Endothelial cell of umbilical vein (primary cell): ENCODE data around the gene CCDC15. TPM values are rescaled to one million over a fixed set of nuclear protein-coding genes. Genes with fewer than 3 reads are reported as not detected.

Experiments used
- BruUV-seq: library from RNA; stranded (reverse); fragments of 400-500 nt; replicated peaks from 2 replicates; lab custom pipeline; 2021; lab: Mats Ljungman, UMichigan
- CTCF ChIA-PET: fragments of 300-600, 350-600 bp; sonication (Branson Sonifier 250); formaldehyde crosslinking; loops from one replicate; lab custom pipeline; 2021; ENCODE audit warnings: antibody characterized with exemption, inconsistent platforms; lab: Charles Lee
- POLR2A ChIA-PET: fragments of 300-600, 350-600 bp; sonication (Branson Sonifier 250); formaldehyde crosslinking; loops from one replicate; lab custom pipeline; 2021; ENCODE audit warnings: antibody characterized with exemption, inconsistent platforms; lab: Charles Lee
- DNase-seq: peaks from one replicate; pipeline ENCODE4 v3.0.0-alpha.2; 2011; ENCODE audit warnings: low read depth, low spot score
- FAIRE-seq: peaks from 2 replicates; lab custom pipeline; 2011; peaks lifted over from hg19 to GRCh38; lab: Jason Lieb, UNC
- H2AFZ ChIP-seq: 2 replicates; pipeline ENCODE4 v1.6.0; 2012; ENCODE audit warnings: low read depth, low read length, control low read depth, inconsistent platforms
- H3K27ac ChIP-seq: 2 replicates; pipeline ENCODE4 v1.5.1; 2011; ENCODE audit warnings: low read depth, mild to moderate bottlenecking, control low read depth, low read length, moderate library complexity; ENCODE audit not compliant: insufficient read depth
- H3K27me3 ChIP-seq, 2 experiments: 2 replicates each; pipeline versions ENCODE4 v1.6.0 to v1.6.1; 2011; ENCODE audit warnings: low read length in 2 of 2, mixed read lengths in 1 of 2; ENCODE audit not compliant: control insufficient read depth in 2 of 2, insufficient read depth in 2 of 2
- H3K36me3 ChIP-seq, 2 experiments: 2 replicates in 1 of 2; 3 replicates in 1 of 2; pipeline ENCODE4 v1.5.1; 2011; ENCODE audit warnings: low read length in 2 of 2, mild to moderate bottlenecking in 1 of 2, moderate library complexity in 1 of 2; ENCODE audit not compliant: control insufficient read depth in 2 of 2, insufficient read depth in 2 of 2; ENCODE audit errors: extremely low read depth in 1 of 2
- H3K4me1 ChIP-seq: 3 replicates; pipeline ENCODE4 v1.5.1; 2011; ENCODE audit warnings: mild to moderate bottlenecking, low read length; ENCODE audit not compliant: control insufficient read depth, insufficient read depth; ENCODE audit errors: extremely low read depth
- H3K4me2 ChIP-seq: 2 replicates; pipeline ENCODE4 v1.6.1; 2011; ENCODE audit warnings: low read length, control low read depth, mixed read lengths; ENCODE audit not compliant: insufficient read depth
- H3K4me3 ChIP-seq, 3 experiments: fragments of 200-600 bp in 1 of 3; sonication (generic), shearing (Covaris generic) in 1 of 3; replicated peaks in 1 of 3; 2 replicates each; pipeline ENCODE4 v1.5.1; 2011 to 2016; ENCODE audit warnings: control low read depth in 3 of 3, low read length in 3 of 3, mild to moderate bottlenecking in 2 of 3, inconsistent platforms in 1 of 3, low read depth in 1 of 3, moderate library complexity in 1 of 3; ENCODE audit not compliant: insufficient read depth in 1 of 3
- H3K79me2 ChIP-seq: 2 replicates; pipeline ENCODE4 v1.6.0; 2012; ENCODE audit warnings: low read length, inconsistent platforms; ENCODE audit not compliant: control insufficient read depth, insufficient read depth
- H3K9ac ChIP-seq: replicated peaks from 2 replicates; pipeline ENCODE3; 2011; ENCODE audit warnings: low read length, control low read depth; ENCODE audit not compliant: insufficient read depth; ENCODE audit errors: extremely low read depth
- H3K9me1 ChIP-seq: replicated peaks from 3 replicates; pipeline ENCODE4 v1.6.0; 2011; ENCODE audit warnings: mild to moderate bottlenecking, low read length; ENCODE audit not compliant: control insufficient read depth, insufficient read depth; ENCODE audit errors: extremely low read depth
- H3K9me3 ChIP-seq: replicated peaks from 2 replicates; pipeline ENCODE4 v1.5.1; 2012; ENCODE audit warnings: low read length, inconsistent platforms; ENCODE audit not compliant: control insufficient read depth, insufficient read depth
- H4K20me1 ChIP-seq: replicated peaks from 2 replicates; pipeline ENCODE3; 2011; ENCODE audit warnings: mild to moderate bottlenecking, low read length; ENCODE audit not compliant: control insufficient read depth, insufficient read depth; ENCODE audit errors: extremely low read depth
- CTCF ChIP-seq, 2 donors: IDR thresholded peaks; 1 replicate in 1 of 2; 2 replicates in 1 of 2; pipeline ENCODE4 v1.5.1; 2011; ENCODE audit warnings: low read length in 2 of 2, mild to moderate bottlenecking in 2 of 2, moderate library complexity in 2 of 2, control low read depth in 1 of 2, inconsistent platforms in 1 of 2, low read depth in 1 of 2; ENCODE audit not compliant: insufficient read depth in 1 of 2; ENCODE audit errors: extremely low read depth in 1 of 2
- EZH2 ChIP-seq: IDR thresholded peaks from 2 replicates; pipeline ENCODE4 v1.6.1; 2012; ENCODE audit warnings: borderline replicate concordance, low read depth, mild to moderate bottlenecking, moderate library complexity, low read length, inconsistent platforms; ENCODE audit not compliant: severe bottlenecking
- FOS ChIP-seq: IDR thresholded peaks from 2 replicates; pipeline ENCODE4 v1.6.1; 2011; ENCODE audit warnings: mild to moderate bottlenecking, low read length, moderate library complexity, borderline replicate concordance; ENCODE audit not compliant: insufficient read depth
- GATA2 ChIP-seq: IDR thresholded peaks from 2 replicates; pipeline ENCODE4 v1.7.0; 2011; ENCODE audit warnings: low read depth, mild to moderate bottlenecking, moderate library complexity, mixed read lengths, low read length; ENCODE audit not compliant: insufficient read length, insufficient read depth
- JUN ChIP-seq: IDR thresholded peaks from 2 replicates; pipeline ENCODE4 v1.6.1; 2011; ENCODE audit warnings: borderline replicate concordance, low read depth; ENCODE audit not compliant: insufficient read length, insufficient read depth
- MAX ChIP-seq: IDR thresholded peaks from 2 replicates; pipeline ENCODE4 v1.6.1; 2011; ENCODE audit not compliant: insufficient read depth, insufficient read length
- MYC ChIP-seq: IDR thresholded peaks from one replicate; pipeline ENCODE4 v1.6.1; 2011; ENCODE audit warnings: mild to moderate bottlenecking, low read depth, low read length
- POLR2A ChIP-seq: IDR thresholded peaks from 2 replicates; pipeline ENCODE4 v1.6.1; 2012; ENCODE audit warnings: low read depth, mild to moderate bottlenecking, control low read depth, low read length
- POLR2AphosphoS5 ChIP-seq: IDR thresholded peaks from 2 replicates; pipeline ENCODE4 v1.6.1; 2012; ENCODE audit warnings: low read depth, mild to moderate bottlenecking, control low read depth, low read length, moderate library complexity; ENCODE audit not compliant: insufficient read depth
- dilution Hi-C: fragments of 300-500 bp; cut with MboI; formaldehyde crosslinking; loops from one replicate; pipeline ENCODE4 v1.15.0; 2019; ENCODE audit warnings: low sequenced_read_pairs; ENCODE audit not compliant: extremely low pct_ligation_motif_present
- intact Hi-C: fragments of 100-400 bp; cut with micrococcal nuclease; formaldehyde crosslinking; loops from one replicate; pipeline ENCODE4 v1.10.0; 2022
- polyA plus RNA-seq, 4 experiments: library from polyadenylated mRNA; depleted of rRNA in 3 of 4; stranded (reverse) in 3 of 4; unstranded in 1 of 4; fragments of >200 nt; gene quantifications; 2 replicates each; pipeline versions ENCODE4 v1.2.1 to v1.2.3, GENCODE V29; 2011 to 2012; ENCODE audit warnings: missing spikeins in 1 of 4
- total RNA-seq: library from RNA; stranded (reverse); gene quantifications from 2 replicates; pipeline ENCODE4 v1.2.3, GENCODE V29; 2021

Gene CCDC15
- total and polyA plus RNA-seq, 2 donors (not counting 3 experiments of a cell fraction or from before 2014, with no cell fraction given), result 0.75 to 3.8 TPM

- Histone ChIP-seq H3K9me3 (no peaks in the 10 kb centered on the region), H2AFZ (no peak overlapping the region), H3K9ac (no peak overlapping the region), H3K27ac (no peak overlapping the region), H3K4me3 (no peak overlapping the region), H3K4me1 (peaks cover 12% of the 10 kb centered on the region), H3K36me3 (no peaks in the 10 kb centered on the region), H3K27me3 (no peaks in the 10 kb centered on the region), H3K4me2 (no peak overlapping the region), H4K20me1 (no peaks in the 10 kb centered on the region), H3K9me1 (no peaks in the 10 kb centered on the region), H3K79me2 (no peaks in the 10 kb centered on the region)
- BruUV-seq, result no TSS peak
- CTCF ChIA-PET, result interaction anchor here (0.7 to 1.5 kb wide), 5 partner anchors 9 to 63 kb away, joined by 3 read pairs; partner anchors contain the start of gene SLC37A2
- dilution Hi-C loops, result no loop called here
- DNase-seq, result no peak
- intact Hi-C loops, result no loop called here
- no peak for FAIRE-seq
- POLR2A ChIA-PET, result no interaction called here
- TF ChIP-seq FOS, result no peak
- no peak for TF ChIP-seq EZH2
Observed at GRCh38 chr11:125078516-125079140, 124.6 kb downstream of the CCDC15 start.

GRCh38 chr11:125079151-125079877 lies 125.3 kb downstream of the CCDC15 start:
- Histone ChIP-seq H3K79me2 (no peaks in the 10 kb centered on the region), H2AFZ (peak overlapping the region; percentile 46), H4K20me1 (no peaks in the 10 kb centered on the region), H3K9me1 (no peaks in the 10 kb centered on the region), H3K4me3 (no peak overlapping the region), H3K27ac (no peak overlapping the region), H3K4me1 (peaks cover 12% of the 10 kb centered on the region), H3K36me3 (no peaks in the 10 kb centered on the region), H3K27me3 (no peaks in the 10 kb centered on the region), H3K9ac (no peak overlapping the region), H3K4me2 (no peak overlapping the region), H3K9me3 (no peaks in the 10 kb centered on the region)
- BruUV-seq, result no TSS peak
- intact Hi-C loops (no loop called here), dilution Hi-C loops (no loop called here)
- POLR2A ChIA-PET, result no interaction called here
- CTCF ChIA-PET, result interaction anchor here (0.7 to 1.5 kb wide), 6 partner anchors 8 to 63 kb away, joined by 3 to 5 read pairs (median 3); partner anchors contain the start of gene SLC37A2
- DNase-seq (no peak), FAIRE-seq (peak; percentile 59)
- TF ChIP-seq EZH2, result no peak
- TF ChIP-seq MAX, result no peak
- TF ChIP-seq GATA2, result no peak
- TF ChIP-seq JUN, result no peak
- no peak for TF ChIP-seq POLR2A
- no peak for TF ChIP-seq FOS
- no peak for TF ChIP-seq POLR2AphosphoS5
- no peak for TF ChIP-seq MYC
- no peak for TF ChIP-seq CTCF (IDR thresholded peaks at IDR 0.05; ENCODE audit: extremely low read depth in 1 of 2, insufficient read depth in 1 of 2, low read depth in 1 of 2, low read length in 2 of 2)
